ENCODE data around the gene BBS9.

DNA sequence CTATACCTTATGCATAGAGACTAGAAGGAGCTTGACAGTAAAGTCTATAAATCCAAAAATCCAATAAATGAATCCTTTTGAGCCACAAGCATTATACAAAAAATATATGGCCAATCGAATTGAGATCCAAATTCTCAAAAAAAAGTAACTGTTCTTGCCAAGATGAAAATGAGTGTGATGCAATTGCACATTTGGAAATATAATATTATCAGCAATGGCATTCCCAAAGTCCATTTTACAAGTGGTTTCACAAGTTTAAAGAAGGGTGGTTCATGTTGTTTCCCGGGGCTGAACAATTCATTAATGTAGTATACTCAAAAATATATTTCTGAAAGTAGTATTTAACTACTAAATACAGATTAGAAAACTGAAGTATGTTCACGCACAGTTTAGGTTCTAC lies 27.5 kb upstream of the BBS9 start:
- no peak for TF ChIP-seq EZH2phosphoT487 (IDR thresholded peaks at IDR 0.05; ENCODE audit: insufficient read depth, low read depth)
- no peak for TF ChIP-seq EZH2 (IDR thresholded peaks at IDR 0.05; ENCODE audit: insufficient read depth, poor library complexity, severe bottlenecking)

Data from GM23248 (cell line).